Neural progenitor cell (in vitro differentiated cells): ENCODE data around the gene PANK3. TPM values are rescaled to one million over a fixed set of nuclear protein-coding genes. Genes with fewer than 3 reads are reported as not detected.

Experiments used
- DNase-seq: peaks from one replicate; pipeline ENCODE4 v3.0.0-alpha.2; 2016; ENCODE audit warnings: low spot score
- H2AFZ ChIP-seq: fragments of 200-600 bp; sonication (generic); replicated peaks from 2 replicates; pipeline ENCODE4 v1.6.1; 2016; ENCODE audit warnings: antibody characterized with exemption
- H3F3A ChIP-seq: fragments of 200-600 bp; sonication (generic); 2 replicates; pipeline ENCODE4 v1.6.1; 2016; ENCODE audit warnings: antibody characterized with exemption, low read depth
- H3K27ac ChIP-seq: fragments of 200-600 bp; sonication (generic); 2 replicates; pipeline ENCODE4 v1.5.1; 2016; ENCODE audit warnings: mild to moderate bottlenecking
- H3K27me3 ChIP-seq: fragments of 200-600 bp; sonication (generic); 2 replicates; pipeline ENCODE4 v1.6.1; 2016; ENCODE audit warnings: mild to moderate bottlenecking, moderate library complexity
- H3K36me3 ChIP-seq: fragments of 200-600 bp; sonication (generic); 2 replicates; pipeline ENCODE4 v1.5.1; 2016
- H3K4me1 ChIP-seq: fragments of 200-600 bp; sonication (generic); 2 replicates; pipeline ENCODE4 v1.6.1; 2016; ENCODE audit warnings: mixed run types
- H3K4me2 ChIP-seq: fragments of 200-600 bp; sonication (generic); 2 replicates; pipeline ENCODE4 v1.6.1; 2016
- H3K4me3 ChIP-seq: fragments of 200-600 bp; sonication (generic); 2 replicates; pipeline ENCODE4 v1.5.1; 2016
- H3K79me2 ChIP-seq: fragments of 200-600 bp; sonication (generic); 2 replicates; pipeline ENCODE4 v1.6.1; 2016; ENCODE audit warnings: low read depth
- H3K9ac ChIP-seq: fragments of 200-600 bp; sonication (generic); 2 replicates; pipeline ENCODE4 v1.6.1; 2016
- H3K9me3 ChIP-seq: fragments of 200-600 bp; sonication (generic); 2 replicates; pipeline ENCODE4 v1.5.1; 2016; ENCODE audit warnings: low read depth
- H4K20me1 ChIP-seq: fragments of 200-600 bp; sonication (generic); 2 replicates; pipeline ENCODE4 v1.6.1; 2016; ENCODE audit warnings: low read depth
- H3K27ac Mint-ChIP-seq: 3 replicates; pipeline ENCODE4 v1.8.0; 2021; ENCODE audit warnings: mixed read lengths
- H3K27me3 Mint-ChIP-seq: 2 replicates; pipeline ENCODE4 v1.8.0; 2022; ENCODE audit warnings: low read depth, mild to moderate bottlenecking, inconsistent platforms, moderate library complexity, mixed read lengths; ENCODE audit not compliant: insufficient read depth
- H3K36me3 Mint-ChIP-seq: 3 replicates; pipeline ENCODE4 v1.8.0; 2021; ENCODE audit warnings: mixed read lengths
- H3K4me1 Mint-ChIP-seq: 3 replicates; pipeline ENCODE4 v1.8.0; 2021; ENCODE audit warnings: mixed read lengths
- H3K4me3 Mint-ChIP-seq: 3 replicates; pipeline ENCODE4 v1.8.0; 2021; ENCODE audit warnings: mild to moderate bottlenecking, moderate library complexity, mixed read lengths
- H3K9me3 Mint-ChIP-seq: 3 replicates; pipeline ENCODE4 v1.8.0; 2020; ENCODE audit warnings: mixed read lengths
- CTCF ChIP-seq: fragments of 200-600 bp; sonication (generic); IDR thresholded peaks from 2 replicates; pipeline ENCODE4 v1.5.1; 2017; ENCODE audit warnings: antibody characterized with exemption, mild to moderate bottlenecking
- EZH2 ChIP-seq: fragments of 200-600 bp; sonication (generic); IDR thresholded peaks from 2 replicates; pipeline ENCODE4 v1.6.1; 2017; ENCODE audit warnings: antibody characterized with exemption, mild to moderate bottlenecking, moderate library complexity
- EZH2phosphoT487 ChIP-seq: fragments of 200-600 bp; sonication (generic); IDR thresholded peaks from 2 replicates; pipeline ENCODE4 v1.6.1; 2017; ENCODE audit warnings: antibody characterized with exemption
- total RNA-seq: library from RNA; depleted of rRNA; stranded (reverse); fragments of >200 nt; gene quantifications from 2 replicates; pipeline ENCODE4 v1.2.3, GENCODE V29; 2015; ENCODE audit warnings: low replicate concordance

PANK3 gene
- total RNA-seq, 1 donor from 2014 or later, result 117 TPM

- no peak for TF ChIP-seq EZH2phosphoT487
- TF ChIP-seq EZH2, result no peak
- TF ChIP-seq CTCF, result no peak
- Histone ChIP-seq H2AFZ (no peak overlapping the region), H4K20me1 (peaks cover 58% of the 10 kb centered on the region), H3K36me3 (peaks cover 42% of the 10 kb centered on the region), H3K4me3 (no peak overlapping the region), H3K27me3 (no peaks in the 10 kb centered on the region), H3K4me2 (no peak overlapping the region), H3K79me2 (peaks cover 74% of the 10 kb centered on the region), H3K9me3 (no peaks in the 10 kb centered on the region), H3K4me1 (no peaks in the 10 kb centered on the region), H3K27ac (no peak overlapping the region), H3F3A (peaks cover 9% of the 10 kb centered on the region), H3K9ac (no peak overlapping the region)
- H3K36me3 Mint-ChIP-seq, result peaks cover 31% of the 10 kb centered on the region
- H3K4me3 Mint-ChIP-seq, result no peak overlapping the region
- H3K27ac Mint-ChIP-seq, result no peak overlapping the region
- no peaks in the 10 kb centered on the region for H3K27me3 Mint-ChIP-seq
- no peaks in the 10 kb centered on the region for H3K4me1 Mint-ChIP-seq
- DNase-seq, result no peak
- no peaks in the 10 kb centered on the region for H3K9me3 Mint-ChIP-seq
These were observed 16.9 kb downstream of the PANK3 start for GRCh38 chr5:168562279-168562678.

- peaks cover 34% of the 10 kb centered on the region for H3K79me2 ChIP-seq
- no peaks in the 10 kb centered on the region for H3F3A ChIP-seq
- no peaks in the 10 kb centered on the region for H3K27me3 Mint-ChIP-seq
- no peaks in the 10 kb centered on the region for H3K9me3 ChIP-seq
- H3K4me1 Mint-ChIP-seq, result no peaks in the 10 kb centered on the region
- H3K4me3 ChIP-seq, result no peak overlapping the region
- no peak overlapping the region for H3K27ac ChIP-seq
- no peak overlapping the region for H3K4me2 ChIP-seq
- no peaks in the 10 kb centered on the region for H3K9me3 Mint-ChIP-seq
- H2AFZ ChIP-seq, result no peak overlapping the region
- H3K27ac Mint-ChIP-seq, result no peak overlapping the region
- no peaks in the 10 kb centered on the region for H3K27me3 ChIP-seq
- no peak for TF ChIP-seq EZH2phosphoT487
- TF ChIP-seq EZH2, result no peak
- TF ChIP-seq CTCF, result no peak
- peaks cover 51% of the 10 kb centered on the region for H3K36me3 Mint-ChIP-seq
- no peak overlapping the region for H3K4me3 Mint-ChIP-seq
- DNase-seq, result no peak
- H3K36me3 ChIP-seq, result peaks cover 33% of the 10 kb centered on the region
- peaks cover 29% of the 10 kb centered on the region for H4K20me1 ChIP-seq
- H3K4me1 ChIP-seq, result no peaks in the 10 kb centered on the region
- no peak overlapping the region for H3K9ac ChIP-seq
These were observed 21.8 kb downstream of the PANK3 start for GRCh38 chr5:168557389-168557788.

- Histone ChIP-seq H3K27me3 (no peaks in the 10 kb centered on the region), H3K27ac (no peak overlapping the region), H3K36me3 (peaks cover 36% of the 10 kb centered on the region), H2AFZ (no peak overlapping the region), H4K20me1 (peaks cover 40% of the 10 kb centered on the region), H3F3A (peaks cover 3% of the 10 kb centered on the region), H3K4me3 (no peak overlapping the region), H3K79me2 (peaks cover 27% of the 10 kb centered on the region), H3K4me2 (no peak overlapping the region), H3K4me1 (no peaks in the 10 kb centered on the region), H3K9me3 (no peaks in the 10 kb centered on the region), H3K9ac (no peak overlapping the region)
- Mint-ChIP-seq H3K27me3 (no peaks in the 10 kb centered on the region), H3K4me3 (no peak overlapping the region), H3K27ac (no peak overlapping the region), H3K9me3 (no peaks in the 10 kb centered on the region), H3K4me1 (no peaks in the 10 kb centered on the region), H3K36me3 (peaks cover 49% of the 10 kb centered on the region)
- DNase-seq, result no peak
- TF ChIP-seq CTCF (no peak), EZH2phosphoT487 (no peak), EZH2 (no peak)
These were observed 25.6 kb downstream of the PANK3 start for GRCh38 chr5:168553377-168554130.
